K562 (cell line): ENCODE measurements around the gene CPTP. TPM values are rescaled to one million over a fixed set of nuclear protein-coding genes. Genes with fewer than 3 reads are reported as not detected.

Source experiments
- ARID2 ChIP-seq: fragments of 450-650 bp; IDR thresholded peaks from 2 replicates; pipeline ENCODE4 v1.6.1; 2017; ENCODE audit warnings: antibody characterized with exemption, mild to moderate bottlenecking
- CBFA2T3 ChIP-seq: fragments of 450-650 bp; IDR thresholded peaks from 2 replicates; pipeline ENCODE4 v1.6.1; 2017
- EWSR1 ChIP-seq: fragments of 450-650 bp; IDR thresholded peaks from 2 replicates; pipeline ENCODE4 v1.6.1; 2018; ENCODE audit warnings: borderline replicate concordance, mild to moderate bottlenecking, low read depth, moderate library complexity; ENCODE audit not compliant: partially characterized antibody
- KDM1A ChIP-seq, 2 experiments: fragments of 450-650 bp; IDR thresholded peaks; 2 replicates each; pipeline ENCODE4 v1.6.1; 2016; ENCODE audit warnings: mild to moderate bottlenecking in 2 of 2
- MECOM ChIP-seq: fragments of 250-450 bp; sonication (Bioruptor Pico); IDR thresholded peaks from 2 replicates; pipeline ENCODE4 v1.8.0; 2022; ENCODE audit warnings: inconsistent platforms
- SMARCE1 ChIP-seq: fragments of 450-650 bp; IDR thresholded peaks from 2 replicates; pipeline ENCODE4 v1.7.1; 2016; ENCODE audit warnings: mild to moderate bottlenecking
- TEAD1 ChIP-seq, 2 experiments: fragments of 450-650 bp in 1 of 2; sonication (generic) in 1 of 2; formaldehyde crosslinking; IDR thresholded peaks; 2 replicates each; pipeline versions ENCODE4 v1.4.0 to v1.8.0; 2020 to 2022; ENCODE audit warnings: mild to moderate bottlenecking in 2 of 2, missing genetic modification reagents in 1 of 2
- ZNF239 ChIP-seq: fragments of 250-450 bp; sonication (Bioruptor Pico); IDR thresholded peaks from 2 replicates; pipeline ENCODE4 v1.4.0; 2020; ENCODE audit warnings: mild to moderate bottlenecking
- ZNF644 ChIP-seq: fragments of 200-800 bp; sonication (Bioruptor generic); IDR thresholded peaks from 2 replicates; pipeline ENCODE4 v1.6.1; 2016; ENCODE audit warnings: low read depth, missing genetic modification characterization, missing compliant biosample characterization
- polyA plus RNA-seq, 8 experiments: library from polyadenylated mRNA; depleted of rRNA in 4 of 8; stranded (reverse) in 5 of 8; unstranded in 3 of 8; fragments of >200 nt; fragmentation: Nextera tagmentation in 2 of 8; fragmentation: Illumina TruSeq in 1 of 8; extraction: Ambion mirVana in 2 of 8; extraction: Trizol in 1 of 8; gene quantifications; 2 replicates each; pipeline versions ENCODE4 v1.2.1 to v1.2.3, GENCODE V29; 2011 to 2014; ENCODE audit warnings: inconsistent platforms in 1 of 8, missing spikeins in 1 of 8
- total RNA-seq, 7 experiments: library from RNA; depleted of rRNA in 6 of 7; stranded (reverse); fragments of >200 nt in 6 of 7; fragmentation: Illumina TruSeq in 2 of 7; extraction: Trizol in 2 of 7; gene quantifications; 2 replicates each; pipeline versions ENCODE4 v1.2.1 to v1.2.3, GENCODE V29; 2011 to 2021; ENCODE audit warnings: low replicate concordance in 1 of 7
- TF ChIP-seq, protein P1 (sequence below), 2 experiments: fragments of 450-650 bp; IDR thresholded peaks; 2 replicates each; pipeline ENCODE4 v1.6.1; 2016
- TF ChIP-seq, protein P2 (sequence below), 3 experiments: fragments of 200-800 bp in 1 of 3; sonication (Bioruptor generic) in 1 of 3; sonication (generic) in 1 of 3; formaldehyde crosslinking in 1 of 3; IDR thresholded peaks; 2 replicates each; pipeline versions ENCODE4 v1.6.1 to v1.8.0; 2016 to 2022; ENCODE audit warnings: mild to moderate bottlenecking in 2 of 3, missing compliant biosample characterization in 2 of 3, missing genetic modification characterization in 2 of 3, missing genetic modification reagents in 1 of 3
- TF ChIP-seq, protein P3 (sequence below), 2 experiments: fragments of 250-450 bp in 1 of 2; fragments of 450-650 bp in 1 of 2; sonication (Bioruptor Pico) in 1 of 2; IDR thresholded peaks; 2 replicates each; pipeline versions ENCODE4 v1.6.1 to v1.8.0; 2016 to 2021; ENCODE audit warnings: mild to moderate bottlenecking in 2 of 2, moderate library complexity in 2 of 2, missing compliant biosample characterization in 1 of 2, missing genetic modification characterization in 1 of 2

Gene CPTP
- total and polyA plus RNA-seq, 9 of the 15 experiments (the other 6 are each of a cell fraction or from before 2014, with no cell fraction given), result 0.11 to 25.8 (median 3.5) TPM

DNA sequence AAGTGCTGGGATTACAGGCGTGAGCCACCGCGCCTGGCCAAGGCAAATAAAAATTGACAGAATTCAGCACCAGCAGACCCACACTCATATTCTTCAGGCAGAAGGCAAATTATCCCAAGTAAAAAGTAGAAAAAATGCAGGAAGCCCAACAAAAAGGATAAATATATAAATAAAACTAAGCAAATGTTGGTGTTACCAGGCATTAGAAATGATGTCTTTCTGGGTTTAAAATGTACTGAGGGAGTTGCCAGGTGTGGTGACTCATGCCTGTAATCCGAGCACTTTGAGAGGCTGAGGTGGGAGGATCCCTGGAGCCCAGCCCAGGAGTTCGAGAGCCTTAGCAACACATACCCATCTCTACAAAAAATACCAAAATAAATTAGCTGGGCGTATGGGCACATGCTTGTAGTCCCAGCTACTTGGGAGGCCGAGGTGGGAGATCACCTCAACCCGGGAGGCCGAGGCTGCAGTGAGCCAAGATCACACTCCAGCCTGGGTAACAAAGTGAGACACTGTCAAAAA, 6.4 kb upstream of the CPTP start (continued):
- TF ChIP-seq KDM1A (IDR thresholded peaks at IDR 0.05), result no peak
- TF ChIP-seq, protein P1, sequence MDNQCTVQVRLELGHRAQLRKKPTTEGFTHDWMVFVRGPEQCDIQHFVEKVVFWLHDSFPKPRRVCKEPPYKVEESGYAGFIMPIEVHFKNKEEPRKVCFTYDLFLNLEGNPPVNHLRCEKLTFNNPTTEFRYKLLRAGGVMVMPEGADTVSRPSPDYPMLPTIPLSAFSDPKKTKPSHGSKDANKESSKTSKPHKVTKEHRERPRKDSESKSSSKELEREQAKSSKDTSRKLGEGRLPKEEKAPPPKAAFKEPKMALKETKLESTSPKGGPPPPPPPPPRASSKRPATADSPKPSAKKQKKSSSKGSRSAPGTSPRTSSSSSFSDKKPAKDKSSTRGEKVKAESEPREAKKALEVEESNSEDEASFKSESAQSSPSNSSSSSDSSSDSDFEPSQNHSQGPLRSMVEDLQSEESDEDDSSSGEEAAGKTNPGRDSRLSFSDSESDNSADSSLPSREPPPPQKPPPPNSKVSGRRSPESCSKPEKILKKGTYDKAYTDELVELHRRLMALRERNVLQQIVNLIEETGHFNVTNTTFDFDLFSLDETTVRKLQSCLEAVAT (IDR thresholded peaks at IDR 0.05), result no peak
- TF ChIP-seq, protein P2, sequence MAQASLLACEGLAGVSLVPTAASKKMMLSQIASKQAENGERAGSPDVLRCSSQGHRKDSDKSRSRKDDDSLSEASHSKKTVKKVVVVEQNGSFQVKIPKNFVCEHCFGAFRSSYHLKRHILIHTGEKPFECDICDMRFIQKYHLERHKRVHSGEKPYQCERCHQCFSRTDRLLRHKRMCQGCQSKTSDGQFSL (CRISPR knock-in tag; IDR thresholded peaks at IDR 0.05), result no peak
- TF ChIP-seq, protein P2 (tag; IDR thresholded peaks at IDR 0.05), result no peak
- TF ChIP-seq ZNF239 (CRISPR knock-in tag), result no peak
- TF ChIP-seq EWSR1, result no peak
- TF ChIP-seq CBFA2T3, result no peak
- no peak for TF ChIP-seq ARID2
- TF ChIP-seq, protein P3, sequence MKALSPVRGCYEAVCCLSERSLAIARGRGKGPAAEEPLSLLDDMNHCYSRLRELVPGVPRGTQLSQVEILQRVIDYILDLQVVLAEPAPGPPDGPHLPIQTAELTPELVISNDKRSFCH (CRISPR knock-in tag; IDR thresholded peaks at IDR 0.05), result no peak
- TF ChIP-seq, protein P3 (tag; IDR thresholded peaks at IDR 0.05), result no peak
- TF ChIP-seq ZNF644 (tag), result no peak
- no peak for TF ChIP-seq MECOM (CRISPR knock-in tag)
- TF ChIP-seq SMARCE1, result peak; percentile 73
- no peak for TF ChIP-seq TEAD1 (CRISPR knock-in tag; IDR thresholded peaks at IDR 0.05)
